PC-9 (cell line): ENCODE data around the gene LDLRAD2.

Source experiments
- EZH2 ChIP-seq: fragments of 200-600 bp; sonication (generic); IDR thresholded peaks from 2 replicates; pipeline ENCODE4 v1.8.0; 2017; ENCODE audit warnings: antibody characterized with exemption, low read depth
- TF ChIP-seq, protein P1 (sequence below): fragments of 200-600 bp; sonication (generic); conservative IDR thresholded peaks from 2 replicates; pipeline ENCODE4 v1.6.1; 2017; ENCODE audit warnings: mixed run types, antibody characterized with exemption, mild to moderate bottlenecking, moderate library complexity

- TF ChIP-seq, protein P1, sequence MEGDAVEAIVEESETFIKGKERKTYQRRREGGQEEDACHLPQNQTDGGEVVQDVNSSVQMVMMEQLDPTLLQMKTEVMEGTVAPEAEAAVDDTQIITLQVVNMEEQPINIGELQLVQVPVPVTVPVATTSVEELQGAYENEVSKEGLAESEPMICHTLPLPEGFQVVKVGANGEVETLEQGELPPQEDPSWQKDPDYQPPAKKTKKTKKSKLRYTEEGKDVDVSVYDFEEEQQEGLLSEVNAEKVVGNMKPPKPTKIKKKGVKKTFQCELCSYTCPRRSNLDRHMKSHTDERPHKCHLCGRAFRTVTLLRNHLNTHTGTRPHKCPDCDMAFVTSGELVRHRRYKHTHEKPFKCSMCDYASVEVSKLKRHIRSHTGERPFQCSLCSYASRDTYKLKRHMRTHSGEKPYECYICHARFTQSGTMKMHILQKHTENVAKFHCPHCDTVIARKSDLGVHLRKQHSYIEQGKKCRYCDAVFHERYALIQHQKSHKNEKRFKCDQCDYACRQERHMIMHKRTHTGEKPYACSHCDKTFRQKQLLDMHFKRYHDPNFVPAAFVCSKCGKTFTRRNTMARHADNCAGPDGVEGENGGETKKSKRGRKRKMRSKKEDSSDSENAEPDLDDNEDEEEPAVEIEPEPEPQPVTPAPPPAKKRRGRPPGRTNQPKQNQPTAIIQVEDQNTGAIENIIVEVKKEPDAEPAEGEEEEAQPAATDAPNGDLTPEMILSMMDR, result no peak
- no peak for TF ChIP-seq EZH2
These were observed 55.5 kb downstream of the LDLRAD2 start for GRCh38 chr1:21867451-21867996.
